Liver (tissue), 3 donors: Measurements from ENCODE around the gene GPN3.

ENCODE experiments used
- FOXA1 ChIP-seq: IDR thresholded peaks from 2 replicates; pipeline ENCODE4 v1.6.1; 2016; ENCODE audit warnings: antibody characterized with exemption
- HNF4G ChIP-seq: IDR thresholded peaks from 2 replicates; pipeline ENCODE4 v1.6.1; 2016; ENCODE audit warnings: antibody characterized with exemption
- REST ChIP-seq: IDR thresholded peaks from 2 replicates; pipeline ENCODE4 v1.6.1; 2016; ENCODE audit warnings: antibody characterized with exemption, mild to moderate bottlenecking
- RXRA ChIP-seq, 2 donors: IDR thresholded peaks; 2 replicates each; pipeline ENCODE4 v1.6.1; 2017 to 2018; ENCODE audit warnings: antibody characterized with exemption in 2 of 2, mild to moderate bottlenecking in 1 of 2
- SP1 ChIP-seq: IDR thresholded peaks from 2 replicates; pipeline ENCODE4 v1.6.1; 2018; ENCODE audit warnings: antibody characterized with exemption, mild to moderate bottlenecking
- TAF1 ChIP-seq: conservative IDR thresholded peaks from 2 replicates; pipeline ENCODE4 v1.6.1; 2016; ENCODE audit warnings: antibody characterized with exemption, mild to moderate bottlenecking
- YY1 ChIP-seq: IDR thresholded peaks from 2 replicates; pipeline ENCODE4 v1.6.1; 2016; ENCODE audit warnings: antibody characterized with exemption, mild to moderate bottlenecking
- ZBTB33 ChIP-seq: IDR thresholded peaks from 2 replicates; pipeline ENCODE4 v1.6.1; 2016; ENCODE audit warnings: antibody characterized with exemption
- TF ChIP-seq, protein P1 (sequence below): fragments of 150-350 bp; IDR thresholded peaks from 2 replicates; pipeline ENCODE4 v1.5.1; 2017; ENCODE audit warnings: improper control_type of control experiment, low read depth, low read length; ENCODE audit not compliant: missing input control
- donor health status: healthy.
- donor health status: healthy.

DNA sequence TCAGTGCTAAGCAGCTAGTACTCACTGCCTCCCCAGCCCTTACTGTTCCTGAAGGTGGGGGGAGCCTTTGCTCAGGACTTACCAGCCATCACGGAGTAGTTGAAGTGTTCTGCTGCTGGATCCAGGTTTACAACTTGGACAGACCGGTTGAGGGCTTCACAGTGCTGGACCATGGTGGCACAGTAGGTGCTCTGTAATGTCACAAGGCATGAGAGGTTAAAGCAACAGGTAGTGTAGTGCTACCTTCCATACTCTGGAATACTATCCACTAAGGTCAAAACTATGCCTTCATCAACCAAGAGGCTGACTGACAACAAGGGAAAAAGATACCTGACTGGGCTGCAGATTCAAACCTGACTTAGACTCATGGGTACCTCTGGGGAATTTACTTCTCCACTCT, 3.0 kb downstream of the GPN3 start:
- TF ChIP-seq, protein P1, sequence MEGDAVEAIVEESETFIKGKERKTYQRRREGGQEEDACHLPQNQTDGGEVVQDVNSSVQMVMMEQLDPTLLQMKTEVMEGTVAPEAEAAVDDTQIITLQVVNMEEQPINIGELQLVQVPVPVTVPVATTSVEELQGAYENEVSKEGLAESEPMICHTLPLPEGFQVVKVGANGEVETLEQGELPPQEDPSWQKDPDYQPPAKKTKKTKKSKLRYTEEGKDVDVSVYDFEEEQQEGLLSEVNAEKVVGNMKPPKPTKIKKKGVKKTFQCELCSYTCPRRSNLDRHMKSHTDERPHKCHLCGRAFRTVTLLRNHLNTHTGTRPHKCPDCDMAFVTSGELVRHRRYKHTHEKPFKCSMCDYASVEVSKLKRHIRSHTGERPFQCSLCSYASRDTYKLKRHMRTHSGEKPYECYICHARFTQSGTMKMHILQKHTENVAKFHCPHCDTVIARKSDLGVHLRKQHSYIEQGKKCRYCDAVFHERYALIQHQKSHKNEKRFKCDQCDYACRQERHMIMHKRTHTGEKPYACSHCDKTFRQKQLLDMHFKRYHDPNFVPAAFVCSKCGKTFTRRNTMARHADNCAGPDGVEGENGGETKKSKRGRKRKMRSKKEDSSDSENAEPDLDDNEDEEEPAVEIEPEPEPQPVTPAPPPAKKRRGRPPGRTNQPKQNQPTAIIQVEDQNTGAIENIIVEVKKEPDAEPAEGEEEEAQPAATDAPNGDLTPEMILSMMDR: no peak
- TF ChIP-seq TAF1: no peak
- no peak for TF ChIP-seq SP1
- no peak for TF ChIP-seq YY1
- no peak for TF ChIP-seq HNF4G
- TF ChIP-seq ZBTB33: no peak
- no peak for TF ChIP-seq FOXA1
- no peak for TF ChIP-seq REST
- TF ChIP-seq RXRA (IDR thresholded peaks at IDR 0.05): no peak
